Nephron (organoid): Measurements from ENCODE around the gene EFNA3.
A peak's percentile ranks its signal among the peaks of the same experiment; 100 is the strongest.

Experiments
- H3K27ac Mint-ChIP-seq, 3 experiments: 2 replicates each; pipeline ENCODE4 v1.8.0; 2020; ENCODE audit warnings: mixed read lengths in 3 of 3, mild to moderate bottlenecking in 2 of 3, moderate library complexity in 1 of 3
- H3K27me3 Mint-ChIP-seq: 2 replicates; pipeline ENCODE4 v1.8.0; 2021; ENCODE audit warnings: low read depth, mild to moderate bottlenecking, moderate library complexity, mixed read lengths
- H3K36me3 Mint-ChIP-seq: 2 replicates; pipeline ENCODE4 v1.8.0; 2020; ENCODE audit warnings: low read depth, mixed read lengths
- H3K4me1 Mint-ChIP-seq: 2 replicates; pipeline ENCODE4 v1.8.0; 2020; ENCODE audit warnings: mixed read lengths
- H3K4me3 Mint-ChIP-seq, 3 experiments: 2 replicates each; pipeline ENCODE4 v1.8.0; 2020; ENCODE audit warnings: mild to moderate bottlenecking in 3 of 3, mixed read lengths in 3 of 3, moderate library complexity in 2 of 3
- H3K9me3 Mint-ChIP-seq: 2 replicates; pipeline ENCODE4 v1.8.0; 2020; ENCODE audit warnings: mixed read lengths
- CTCF ChIP-seq, 3 experiments: fragments of 200-600 bp; sonication (generic); IDR thresholded peaks; one replicate each; pipeline ENCODE4 v1.5.0; 2021; ENCODE audit warnings: antibody characterized with exemption in 3 of 3; ENCODE audit not compliant: unreplicated experiment in 3 of 3

EFNA3 gene

GRCh38 chr1:155033524-155033923 is 45.1 kb upstream of the EFNA3 start, which contains the start of the genes DCST1 and DCST2:
TSS of gene DCST1 (plus strand) at chr1:155033824. CDS start at chr1:155034037, 213 bp downstream.
TSS of gene DCST2 (minus strand) at chr1:155033781. CDS start at chr1:155033701, 80 bp downstream.
- no peak within 1 kb of the TSS for H3K4me3 Mint-ChIP-seq
- H3K27me3 Mint-ChIP-seq, result peaks cover 7% of the 10 kb centered on the region
- H3K4me1 Mint-ChIP-seq, result no peaks in the 10 kb centered on the region
- no peaks in the 10 kb centered on the region for H3K36me3 Mint-ChIP-seq
- TF ChIP-seq CTCF (IDR thresholded peaks at IDR 0.05; ENCODE audit: unreplicated experiment in 3 of 3), result no peak
- H3K27ac Mint-ChIP-seq, result no peak within 1 kb of the TSS
- no peaks in the 10 kb centered on the region for H3K9me3 Mint-ChIP-seq

GRCh38 chr1:155034318-155035208 is 44.1 kb upstream of the EFNA3 start:
- Mint-ChIP-seq H3K36me3 (no peaks in the 10 kb centered on the region), H3K27ac (no peak overlapping the region), H3K27me3 (peaks cover 7% of the 10 kb centered on the region), H3K4me1 (no peaks in the 10 kb centered on the region), H3K9me3 (no peaks in the 10 kb centered on the region), H3K4me3 (no peak overlapping the region)
- TF ChIP-seq CTCF (IDR thresholded peaks at IDR 0.05; ENCODE audit: unreplicated experiment in 3 of 3), result no peak

GRCh38 chr1:155035936-155036335 is 42.7 kb upstream of the EFNA3 start:
- Mint-ChIP-seq H3K4me3 (no peak overlapping the region), H3K27me3 (peaks cover 7% of the 10 kb centered on the region), H3K27ac (no peak overlapping the region), H3K4me1 (no peaks in the 10 kb centered on the region), H3K36me3 (no peaks in the 10 kb centered on the region), H3K9me3 (no peaks in the 10 kb centered on the region)
- TF ChIP-seq CTCF (IDR thresholded peaks at IDR 0.05; ENCODE audit: unreplicated experiment in 3 of 3), result no peak

GRCh38 chr1:155037043-155037442 is 41.6 kb upstream of the EFNA3 start:
- no peaks in the 10 kb centered on the region for H3K36me3 Mint-ChIP-seq
- no peaks in the 10 kb centered on the region for H3K4me1 Mint-ChIP-seq
- H3K4me3 Mint-ChIP-seq, result no peak overlapping the region
- no peak for TF ChIP-seq CTCF (IDR thresholded peaks at IDR 0.05; ENCODE audit: unreplicated experiment in 3 of 3)
- H3K27ac Mint-ChIP-seq, result no peak overlapping the region
- H3K9me3 Mint-ChIP-seq, result no peaks in the 10 kb centered on the region
- peaks cover 7% of the 10 kb centered on the region for H3K27me3 Mint-ChIP-seq

GRCh38 chr1:155037851-155038441 is 40.7 kb upstream of the EFNA3 start:
- no peaks in the 10 kb centered on the region for H3K4me1 Mint-ChIP-seq

More at GRCh38 chr1:155037851-155038441, 40.7 kb upstream of the EFNA3 start:
- no peak overlapping the region for H3K4me3 Mint-ChIP-seq
- no peaks in the 10 kb centered on the region for H3K36me3 Mint-ChIP-seq
- TF ChIP-seq CTCF (IDR thresholded peaks at IDR 0.05; ENCODE audit: unreplicated experiment in 3 of 3), result no peak
- peak overlapping the region in 1 of 3 experiments; percentile 14 for H3K27ac Mint-ChIP-seq
- H3K27me3 Mint-ChIP-seq, result peaks cover 7% of the 10 kb centered on the region
- no peaks in the 10 kb centered on the region for H3K9me3 Mint-ChIP-seq
